GM10847 (cell line): Measurements from ENCODE around the gene COL9A2.

ENCODE experiments used
- POLR2A ChIP-seq: IDR thresholded peaks from 2 replicates; pipeline ENCODE4 v1.6.1; 2011; ENCODE audit not compliant: insufficient read length; ENCODE audit errors: extremely low read depth

COL9A2 gene

GRCh38 chr1:40338745-40339419, 21.8 kb upstream of the COL9A2 start:
- no peak for TF ChIP-seq POLR2A

- TF ChIP-seq POLR2A = no peak
Measured at GRCh38 chr1:40337443-40337842, 20.4 kb upstream of the COL9A2 start.

- no peak for TF ChIP-seq POLR2A
Measured at GRCh38 chr1:40332695-40333094, 15.6 kb upstream of the COL9A2 start.

- no peak for TF ChIP-seq POLR2A
Measured at GRCh38 chr1:40318970-40319621, 2.0 kb upstream of the COL9A2 start.

- no peak for TF ChIP-seq POLR2A
Measured at GRCh38 chr1:40318476-40318875, 1.4 kb upstream of the COL9A2 start.

GRCh38 chr1:40317394-40318074, 448 bp upstream of the COL9A2 start:
- TF ChIP-seq POLR2A = no peak

- no peak for TF ChIP-seq POLR2A
Measured at GRCh38 chr1:40315795-40316594, 1.1 kb downstream of the COL9A2 start.

- no peak for TF ChIP-seq POLR2A
Measured at GRCh38 chr1:40315239-40315794, 1.8 kb downstream of the COL9A2 start.

- TF ChIP-seq POLR2A = no peak
Measured at GRCh38 chr1:40314721-40315238, 2.3 kb downstream of the COL9A2 start.

GRCh38 chr1:40313958-40314720, 2.9 kb downstream of the COL9A2 start:
- TF ChIP-seq POLR2A = no peak

GRCh38 chr1:40313329-40313957, 3.6 kb downstream of the COL9A2 start:
- no peak for TF ChIP-seq POLR2A

GRCh38 chr1:40312238-40313205, 4.6 kb downstream of the COL9A2 start:
- no peak for TF ChIP-seq POLR2A

GRCh38 chr1:40311692-40312091, 5.4 kb downstream of the COL9A2 start:
- no peak for TF ChIP-seq POLR2A
